GM19455 (cell line): Measurements from ENCODE around the gene NDUFV1.
"Not testable (repeated sequence)": the region's sequence is repeated elsewhere in the genome, so short reads cannot be mapped to it uniquely, and the experiment has no call there.

Experiments
- ATAC-seq: cut with Tn5 transposase; IDR thresholded peaks from one replicate; pipeline ENCODE4 v1.9.1; 2021; ENCODE audit not compliant: unreplicated experiment

NDUFV1 gene

GRCh38 chr11:67611165-67611564 is 4.4 kb downstream of the NDUFV1 start:
- ATAC-seq: no peak

DNA sequence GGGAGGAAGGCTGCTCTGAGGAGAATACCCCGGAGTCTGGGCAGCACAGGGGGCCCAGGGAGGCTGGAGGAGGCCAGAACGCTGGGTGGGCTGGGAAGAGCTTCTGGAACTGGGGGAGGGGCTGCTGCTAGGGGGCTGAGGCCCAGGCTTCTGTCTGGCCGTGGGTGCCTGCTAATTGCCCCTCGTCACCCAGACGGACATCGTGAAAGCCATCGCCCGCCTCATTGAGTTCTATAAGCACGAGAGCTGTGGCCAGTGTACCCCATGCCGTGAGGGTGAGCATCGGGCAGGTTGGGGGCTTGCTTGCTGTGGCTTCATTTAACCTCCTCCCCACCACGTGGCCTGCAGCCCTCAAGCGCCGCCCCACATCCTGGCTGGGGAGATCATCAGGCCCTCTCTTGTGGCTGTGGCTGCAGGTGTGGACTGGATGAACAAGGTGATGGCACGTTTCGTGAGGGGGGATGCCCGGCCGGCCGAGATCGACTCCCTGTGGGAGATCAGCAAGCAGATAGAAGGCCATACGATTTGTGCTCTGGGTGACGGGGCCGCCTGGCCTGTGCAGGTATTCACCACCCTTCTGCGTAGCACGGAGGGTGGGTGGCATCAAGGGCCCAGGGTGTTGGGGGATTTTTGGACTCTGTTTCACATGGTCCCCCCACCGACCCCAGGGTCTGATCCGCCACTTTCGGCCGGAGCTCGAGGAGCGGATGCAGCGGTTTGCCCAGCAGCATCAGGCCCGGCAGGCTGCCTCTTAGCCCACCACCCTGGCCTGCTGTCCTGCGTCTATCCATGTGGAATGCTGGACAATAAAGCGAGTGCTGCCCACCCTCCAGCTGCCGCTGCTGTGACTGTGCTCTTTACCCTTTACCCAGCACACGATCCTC is 5.2 kb downstream of the NDUFV1 start:
- ATAC-seq: no peak

DNA sequence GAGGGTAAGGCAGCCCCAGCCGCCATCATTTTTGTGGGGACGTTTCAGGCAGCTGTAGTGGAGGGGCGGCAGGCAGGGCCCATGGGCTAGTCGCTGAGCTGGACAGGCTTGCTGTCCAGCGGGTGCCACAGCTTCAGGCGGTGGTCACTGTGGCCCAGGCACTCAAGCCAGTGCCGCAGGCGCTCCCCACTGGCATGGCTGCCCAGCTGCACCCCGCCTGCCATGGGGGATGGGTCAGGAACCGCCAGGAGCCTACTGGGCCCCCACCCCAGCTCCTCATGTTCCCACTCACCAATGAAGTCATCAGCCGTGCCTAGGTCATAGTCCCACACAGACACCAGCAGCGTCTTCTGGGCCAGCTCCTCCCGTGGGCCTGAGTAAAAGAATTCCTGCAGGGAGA is 6.0 kb downstream of the NDUFV1 start:
- ATAC-seq: no peak

GRCh38 chr11:67613313-67613959 is 6.7 kb downstream of the NDUFV1 start:
- no peak for ATAC-seq

DNA sequence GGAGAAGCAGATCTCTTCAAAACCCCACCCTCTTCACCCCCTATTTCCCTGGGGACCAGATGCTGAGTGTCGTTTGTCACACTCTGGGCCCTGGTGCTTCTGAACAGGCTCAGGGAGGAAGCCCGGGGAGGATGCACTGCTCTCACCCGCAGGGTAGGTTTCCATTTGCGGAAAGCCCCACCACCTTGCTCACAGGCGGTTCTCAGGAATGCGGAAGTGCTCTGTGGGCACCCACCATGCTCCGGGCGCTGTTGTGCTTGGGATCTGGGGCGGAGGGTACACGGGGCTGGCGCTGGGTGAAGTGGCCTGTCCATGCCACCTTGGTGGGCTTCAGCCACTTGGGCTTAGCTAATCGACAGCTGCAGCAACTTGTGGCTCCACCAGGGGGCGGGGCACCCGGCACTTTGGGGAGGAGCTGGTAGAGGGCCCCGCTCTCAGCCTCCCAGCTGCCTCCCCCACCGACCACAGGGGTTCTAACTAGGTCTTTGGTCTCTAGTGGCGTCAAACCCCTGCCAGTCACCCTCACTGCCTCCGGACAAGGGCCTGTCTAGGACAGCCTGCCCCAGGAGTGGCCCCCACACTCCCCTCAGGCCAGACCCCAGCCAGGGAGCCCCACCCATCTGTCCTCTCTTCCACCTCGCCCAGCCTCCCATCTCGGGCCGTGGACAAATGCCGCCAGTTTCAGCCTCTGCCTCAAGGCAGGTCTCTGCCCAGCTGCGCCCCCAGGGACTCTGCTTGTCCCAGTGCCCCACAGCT is 7.4 kb downstream of the NDUFV1 start:
- ATAC-seq: no peak

DNA sequence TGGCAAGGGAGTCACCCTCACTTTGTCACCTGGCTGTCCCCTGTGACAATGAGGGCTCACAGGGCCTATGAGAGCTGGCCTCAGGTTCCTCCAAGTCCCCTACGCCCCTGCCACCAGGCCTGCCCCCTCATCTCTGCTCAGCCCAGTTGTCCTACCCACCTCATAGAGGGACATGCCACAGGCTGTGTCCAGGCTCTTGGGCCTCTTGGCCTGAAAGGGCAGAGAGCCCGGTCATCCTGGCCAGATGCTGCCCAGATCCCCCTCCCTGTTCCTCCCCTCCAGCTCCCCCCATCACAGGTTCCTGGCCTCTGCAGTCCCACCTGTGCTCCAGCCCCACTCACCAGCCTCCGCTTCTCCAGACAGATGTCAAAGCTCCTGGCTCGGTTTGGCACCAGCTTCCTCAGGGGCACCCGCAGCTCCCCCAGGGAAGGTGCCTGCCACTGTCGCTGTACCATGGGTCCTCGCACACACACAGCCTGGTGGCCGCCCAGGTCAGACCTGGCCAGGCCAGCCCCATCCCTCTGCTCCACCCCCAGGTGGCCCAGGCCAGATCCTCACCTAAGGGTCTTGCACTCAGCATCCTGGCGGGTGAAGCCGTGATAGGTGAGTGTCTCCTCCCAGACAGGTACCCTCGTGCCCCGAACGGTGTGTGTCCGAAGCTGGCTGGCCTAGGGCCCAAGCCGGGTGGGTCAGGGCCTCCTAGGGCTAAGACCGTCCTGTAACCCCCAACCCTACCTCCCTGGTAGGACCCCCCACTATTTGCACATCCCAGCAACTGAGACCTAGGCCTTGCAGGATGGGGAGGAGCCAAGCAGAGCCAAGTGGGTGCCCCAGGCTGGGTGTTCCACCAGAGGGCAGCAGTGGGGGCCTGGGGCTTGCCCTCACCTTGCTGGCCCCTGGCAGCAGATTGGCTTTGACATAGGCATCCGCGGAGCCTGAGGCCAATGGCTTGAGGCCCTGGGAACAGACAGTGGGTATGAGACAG is 8.3 kb downstream of the NDUFV1 start:
- no peak for ATAC-seq

- no peak for ATAC-seq
Observed at GRCh38 chr11:67615728-67616430, 9.1 kb downstream of the NDUFV1 start.

DNA sequence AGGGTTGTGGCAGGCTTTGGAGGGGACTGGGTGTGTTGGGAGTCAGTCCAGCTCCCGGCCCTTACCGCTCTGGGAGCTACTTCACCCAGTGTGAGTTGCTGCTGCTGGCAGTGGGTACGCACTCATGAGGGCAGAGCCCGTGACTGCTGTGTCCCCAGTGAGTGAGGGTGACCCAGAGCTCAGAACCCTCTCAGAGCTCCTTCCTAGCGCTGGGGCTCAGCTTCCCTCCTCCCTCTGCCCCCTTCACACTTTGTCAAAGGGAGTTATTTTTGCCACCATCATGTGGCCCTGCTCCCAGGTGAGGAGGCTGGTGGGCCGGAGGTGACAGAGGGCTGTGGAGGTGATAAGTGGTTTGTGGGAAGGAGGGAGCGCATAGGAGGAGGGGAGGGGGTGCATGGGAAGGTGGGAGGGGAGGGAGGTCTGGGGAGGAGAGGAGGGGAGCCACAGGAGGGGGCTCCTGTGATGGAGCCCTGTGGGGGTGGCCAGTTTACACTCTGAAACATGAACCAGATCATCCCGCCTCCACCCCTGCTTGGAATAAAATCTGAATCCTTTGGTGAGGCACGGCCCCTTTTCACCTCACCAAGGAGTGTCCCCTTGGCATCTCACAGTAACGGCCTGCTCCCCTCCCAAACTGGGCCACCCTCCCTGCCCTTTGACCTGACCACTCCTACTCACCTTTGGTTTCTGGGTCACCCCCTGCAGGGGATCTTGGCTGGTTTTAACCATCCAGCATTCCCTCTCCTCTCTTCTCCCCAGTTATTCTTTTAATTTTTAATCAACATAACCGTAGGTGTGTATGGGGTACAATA is 9.9 kb downstream of the NDUFV1 start:
- ATAC-seq: no peak

- ATAC-seq: no peak
Observed at GRCh38 chr11:67617243-67617953, 10.7 kb downstream of the NDUFV1 start.

DNA sequence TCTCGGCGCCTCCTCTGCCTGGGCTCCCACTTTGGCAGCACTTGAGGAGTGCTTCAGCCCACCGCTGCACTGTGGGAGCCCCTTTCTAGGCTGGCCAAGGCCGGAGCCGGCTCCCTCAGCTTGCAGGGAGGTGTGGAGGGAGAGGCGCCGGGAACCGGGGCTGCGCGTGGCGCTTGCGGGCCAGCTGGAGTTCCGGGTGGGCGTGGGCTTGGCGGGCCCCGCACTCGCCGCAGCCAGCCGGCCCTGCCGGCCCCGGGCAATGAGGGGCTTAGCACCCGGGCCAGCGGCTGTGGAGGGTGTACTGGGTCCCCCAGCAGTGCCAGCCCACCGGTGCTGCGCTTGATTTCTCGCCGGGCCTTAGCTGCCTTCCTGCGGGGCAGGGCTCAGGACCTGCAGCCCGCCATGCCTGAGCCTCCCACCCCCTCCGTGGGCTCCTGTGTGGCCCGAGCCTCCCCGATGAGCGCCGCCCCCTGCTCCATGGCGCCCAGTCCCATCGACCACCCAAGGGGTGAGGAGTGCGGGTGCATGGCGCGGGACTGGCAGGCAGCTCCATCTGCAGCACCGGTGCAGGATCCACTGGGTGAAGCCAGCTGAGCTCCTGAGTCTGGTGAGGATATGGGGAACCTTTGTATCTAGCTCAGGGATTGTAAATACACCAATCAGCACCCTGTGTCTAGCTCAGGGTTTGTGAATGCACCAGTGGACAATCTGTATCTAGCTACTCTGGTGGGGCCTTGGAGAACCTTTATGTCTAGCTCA is 12.3 kb downstream of the NDUFV1 start:
- not testable (repeated sequence) for ATAC-seq

GRCh38 chr11:67619683-67620618 is 13.2 kb downstream of the NDUFV1 start:
- not testable (repeated sequence) for ATAC-seq

DNA sequence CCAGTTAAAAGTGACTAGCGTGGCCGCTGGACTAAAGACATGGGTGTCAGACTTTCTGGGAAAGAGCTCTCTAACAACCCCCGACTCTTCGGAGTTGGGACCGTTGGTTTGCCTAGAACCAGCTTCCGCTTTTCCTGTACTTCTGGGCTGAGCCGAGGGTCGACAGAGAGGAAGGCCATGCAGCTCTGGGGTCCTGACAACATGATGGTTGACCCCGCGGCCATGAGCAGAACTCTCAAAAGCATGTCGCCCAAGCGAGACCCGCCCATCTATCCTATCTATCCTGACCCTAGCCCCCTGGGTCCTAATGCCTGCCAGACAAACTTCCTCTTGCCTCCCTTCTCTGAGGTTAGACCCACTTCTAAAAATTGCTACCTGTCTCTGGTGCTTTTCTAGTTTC is 13.9 kb downstream of the NDUFV1 start:
- ATAC-seq: not testable (repeated sequence)

DNA sequence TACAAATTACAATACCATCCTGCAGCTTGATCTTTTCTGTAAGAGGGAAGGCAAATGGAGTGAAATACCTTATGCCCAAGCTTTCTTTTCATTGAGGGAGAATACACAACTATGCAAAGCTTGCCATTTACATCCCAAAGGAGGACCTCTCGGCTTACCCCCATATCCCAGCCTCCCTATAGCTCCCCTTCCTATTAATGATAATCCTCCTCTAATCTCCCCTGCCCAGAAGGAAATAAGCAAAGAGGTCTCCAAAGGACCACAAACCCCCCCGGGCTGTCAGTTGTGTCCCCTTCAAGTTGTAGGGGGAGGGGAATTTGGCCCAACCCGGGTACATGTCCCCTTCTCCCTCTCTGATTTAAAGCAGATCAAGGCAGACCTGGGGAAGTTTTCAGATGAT is 15.2 kb downstream of the NDUFV1 start:
- ATAC-seq: not testable (repeated sequence)

- not testable (repeated sequence) for ATAC-seq
Observed at GRCh38 chr11:67622905-67623304, 16.2 kb downstream of the NDUFV1 start.

DNA sequence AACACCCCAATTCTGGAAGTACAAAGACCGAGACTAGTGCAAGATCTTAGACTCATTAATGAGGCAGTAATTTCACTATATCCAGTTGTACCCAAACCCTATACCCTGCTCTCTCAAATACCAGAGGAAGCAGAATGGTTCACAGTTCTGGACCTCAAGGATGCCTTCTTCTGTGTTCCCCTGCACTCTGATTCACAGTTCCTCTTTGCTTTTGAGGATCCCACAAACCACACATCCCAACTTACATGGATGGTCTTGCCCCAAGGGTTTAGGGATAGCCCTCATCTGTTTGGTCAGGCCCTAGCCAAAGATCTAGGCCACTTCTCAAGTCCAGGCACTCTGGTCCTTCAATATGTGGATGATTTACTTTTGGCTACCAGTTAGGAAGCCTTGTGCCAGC is 17.1 kb downstream of the NDUFV1 start:
- ATAC-seq: not testable (repeated sequence)

DNA sequence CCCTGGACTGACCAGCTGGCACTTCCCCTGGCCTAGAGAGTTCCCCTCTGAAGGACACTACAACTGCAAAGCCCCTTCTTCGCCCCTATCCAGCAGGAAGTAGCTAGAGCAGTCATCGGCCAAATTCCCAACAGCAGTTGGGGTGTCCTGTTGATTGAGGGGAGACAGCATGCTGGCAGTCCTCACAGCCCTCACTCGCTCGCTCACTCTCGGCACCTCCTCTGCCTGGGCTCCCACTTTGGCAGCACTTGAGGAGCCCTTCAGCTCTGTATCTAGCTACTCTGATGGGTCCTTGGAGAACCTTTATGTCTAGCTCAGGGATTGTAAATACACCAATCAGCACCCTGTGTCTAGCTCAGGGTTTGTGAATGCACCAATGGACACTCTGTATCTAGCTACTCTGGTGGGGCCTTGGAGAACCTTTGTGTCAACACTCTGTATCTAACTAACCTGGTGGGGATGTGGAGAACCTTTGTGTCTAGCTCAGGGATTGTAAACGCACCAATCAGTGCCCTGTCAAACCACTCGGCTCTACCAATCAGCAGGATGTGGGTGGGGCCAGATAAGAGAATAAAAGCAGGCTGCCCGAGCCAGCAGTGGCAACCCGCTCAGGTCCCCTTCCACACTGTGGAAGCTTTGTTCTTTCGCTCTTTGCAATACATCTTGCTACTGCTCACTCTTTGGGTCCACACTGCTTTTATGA is 19.5 kb downstream of the NDUFV1 start:
- not testable (repeated sequence) for ATAC-seq
